NOMO-1 treated with dmso at 0.1 percent for 144 hours (cell line): ENCODE data around the gene MGST3.
A peak's percentile ranks its signal among the peaks of the same experiment; 100 is the strongest.
"Not testable (repeated sequence)": the region's sequence is repeated elsewhere in the genome, so short reads cannot be mapped to it uniquely, and the experiment has no call there.

Experiments used
- DNase-seq: peaks from one replicate; lab custom pipeline; 2025; ENCODE audit not compliant: unreplicated experiment; lab: John Stamatoyannopoulos, UW

Gene MGST3

GRCh38 chr1:165650981-165651625 is 20.1 kb downstream of the MGST3 start:
- no peak for DNase-seq

- DNase-seq: not testable (repeated sequence)
Measured at GRCh38 chr1:165658766-165659580, 27.9 kb downstream of the MGST3 start.

DNA sequence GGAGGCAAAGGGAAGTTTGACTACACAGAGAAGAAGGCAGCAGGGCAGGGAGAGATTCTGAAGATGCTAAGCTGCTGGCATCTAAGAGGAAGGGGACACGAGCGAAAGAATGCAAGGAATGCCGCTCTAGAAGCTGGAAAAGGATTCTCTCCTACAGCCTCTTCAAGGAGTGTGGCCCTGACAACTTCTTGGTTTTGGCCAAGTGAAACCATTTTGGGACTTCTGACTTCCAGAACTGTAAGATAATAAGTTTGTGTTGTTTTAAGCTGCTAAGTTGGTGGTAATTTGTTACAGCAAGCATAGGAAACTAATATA is 28.5 kb downstream of the MGST3 start:
- DNase-seq: no peak

DNA sequence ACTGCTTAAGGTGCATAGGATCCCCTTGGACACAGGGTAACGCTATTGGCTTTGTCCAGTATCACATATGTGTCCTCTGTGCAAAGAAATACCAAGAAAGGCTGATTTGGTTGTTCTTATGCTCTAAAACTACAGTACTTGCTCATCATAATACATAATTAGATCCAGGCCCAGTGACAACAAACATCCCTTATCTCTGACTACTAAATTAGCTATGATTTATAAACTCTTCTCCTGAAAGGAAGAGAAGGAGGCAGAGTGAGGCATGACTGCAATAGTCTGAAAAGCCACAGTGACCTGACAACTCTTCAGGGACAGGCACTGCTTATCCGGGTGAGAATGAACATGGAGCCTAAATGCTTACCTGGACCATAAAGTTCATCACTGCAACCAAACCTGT is 30.7 kb downstream of the MGST3 start:
- no peak for DNase-seq

DNA sequence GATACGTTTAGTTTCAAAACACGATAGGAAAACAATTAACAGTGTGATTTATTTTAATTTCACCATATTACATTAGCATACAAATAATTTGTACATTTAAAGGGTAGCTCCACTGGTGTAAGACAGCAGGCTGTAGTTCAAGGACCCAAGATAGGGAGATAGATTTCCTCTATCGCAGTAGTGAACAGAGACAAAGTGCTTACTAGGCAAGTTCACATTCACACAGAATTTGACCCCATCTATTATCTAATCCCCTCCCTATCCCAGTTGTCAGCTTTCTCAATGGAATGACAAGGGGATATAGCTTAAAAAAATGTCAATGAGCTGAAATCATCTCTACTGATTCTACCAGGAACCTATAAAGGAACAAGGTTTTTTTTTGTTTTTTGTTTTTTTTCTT is 31.2 kb downstream of the MGST3 start:
- no peak for DNase-seq

DNA sequence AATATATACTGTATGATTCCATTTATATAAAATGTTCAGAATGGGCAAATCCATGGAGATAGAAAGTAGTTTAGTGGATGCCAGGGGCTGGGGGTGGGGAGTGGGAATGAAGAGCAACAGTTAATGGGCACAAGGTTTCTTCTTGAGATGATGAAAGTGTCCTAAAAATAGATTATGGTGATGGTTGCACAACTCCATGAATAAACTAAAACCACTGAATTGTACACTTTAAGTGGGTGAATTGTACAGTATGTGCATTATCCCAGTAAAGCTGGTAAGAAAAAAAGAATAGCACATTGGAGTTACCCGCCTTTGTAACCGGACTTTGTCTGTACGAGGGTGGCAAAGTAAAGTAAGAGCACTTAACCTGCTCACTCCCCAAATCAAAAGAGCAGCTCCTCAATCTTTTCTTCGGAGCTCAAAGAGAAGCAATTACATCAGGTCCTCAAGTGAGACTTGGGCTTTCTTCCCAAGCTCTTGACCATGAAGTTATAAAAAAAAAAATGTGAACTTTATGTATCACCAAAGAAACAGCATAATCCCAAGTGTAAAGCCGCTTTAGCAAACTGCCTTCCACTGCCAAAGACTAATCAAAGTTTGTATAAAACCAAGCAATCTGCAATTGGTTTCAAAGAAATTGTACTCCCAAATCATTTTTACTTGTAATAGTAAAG is 35.3 kb downstream of the MGST3 start:
- DNase-seq: peak; percentile 14

- no peak for DNase-seq
Measured at GRCh38 chr1:165668184-165668583, 37.1 kb downstream of the MGST3 start.

GRCh38 chr1:165671526-165671925 is 40.5 kb downstream of the MGST3 start:
- DNase-seq: no peak

- no peak for DNase-seq
Measured at GRCh38 chr1:165674599-165674998, 43.6 kb downstream of the MGST3 start.

DNA sequence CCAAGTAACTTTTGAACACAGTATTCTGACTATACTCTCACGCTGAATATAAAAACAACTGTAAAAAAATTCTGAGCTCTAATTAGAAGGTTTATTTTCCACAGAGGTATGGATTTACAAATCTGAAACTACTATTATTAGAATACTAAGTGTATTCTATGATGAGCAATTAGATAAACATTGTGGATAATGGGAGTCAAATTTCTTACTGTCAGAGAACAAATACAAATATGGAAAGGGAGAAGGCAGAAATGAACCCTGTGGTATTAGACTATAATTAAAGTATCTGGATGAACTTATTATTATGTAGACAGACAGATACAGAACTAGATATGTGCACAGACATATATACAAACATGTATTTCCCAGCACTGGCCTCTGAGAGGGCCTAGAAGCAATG is 44.8 kb downstream of the MGST3 start:
- no peak for DNase-seq

DNA sequence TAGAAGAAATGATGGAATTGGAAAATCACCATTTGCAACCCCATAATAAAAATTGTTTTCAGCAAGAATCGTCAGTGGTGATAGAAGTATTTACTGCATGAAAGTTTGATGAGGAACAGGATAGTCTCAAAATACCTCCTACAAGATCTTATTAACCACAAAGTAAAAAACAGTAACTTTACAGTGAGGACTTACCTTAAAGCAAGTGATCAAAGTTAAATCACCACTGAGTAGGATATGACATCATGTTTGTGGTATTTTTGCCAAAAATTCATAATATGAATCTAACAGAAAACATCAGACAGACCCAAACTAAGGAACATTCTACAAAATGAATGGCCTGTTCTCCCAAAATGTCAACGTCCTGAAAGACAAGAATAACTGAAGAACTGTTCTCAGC is 47.5 kb downstream of the MGST3 start:
- no peak for DNase-seq

GRCh38 chr1:165679282-165680036 is 48.4 kb downstream of the MGST3 start:
- DNase-seq: no peak

- DNase-seq: no peak
Measured at GRCh38 chr1:165680303-165680702, 49.3 kb downstream of the MGST3 start.

DNA sequence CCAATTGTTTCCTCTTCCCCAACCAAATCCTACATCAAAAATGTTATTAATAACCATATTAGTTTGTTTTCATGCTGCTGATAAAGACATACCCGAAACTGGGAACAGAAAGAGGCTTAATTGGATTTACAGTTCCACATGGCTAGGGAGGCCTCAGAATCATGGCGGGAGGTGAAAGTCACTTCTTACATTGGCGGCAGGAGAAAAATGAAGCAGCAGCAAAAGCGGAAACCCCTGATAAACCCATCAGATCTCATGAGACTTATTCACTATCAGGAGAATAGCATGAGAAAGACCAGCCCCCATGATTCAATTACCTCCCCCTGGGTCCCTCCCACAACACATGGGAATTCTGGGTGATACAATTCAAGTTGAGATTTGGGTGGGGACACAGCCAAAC is 49.7 kb downstream of the MGST3 start:
- DNase-seq: not testable (repeated sequence)

GRCh38 chr1:165683848-165684485 is 52.9 kb downstream of the MGST3 start:
- no peak for DNase-seq

GRCh38 chr1:165686121-165686970 is 55.3 kb downstream of the MGST3 start:
- no peak for DNase-seq

DNA sequence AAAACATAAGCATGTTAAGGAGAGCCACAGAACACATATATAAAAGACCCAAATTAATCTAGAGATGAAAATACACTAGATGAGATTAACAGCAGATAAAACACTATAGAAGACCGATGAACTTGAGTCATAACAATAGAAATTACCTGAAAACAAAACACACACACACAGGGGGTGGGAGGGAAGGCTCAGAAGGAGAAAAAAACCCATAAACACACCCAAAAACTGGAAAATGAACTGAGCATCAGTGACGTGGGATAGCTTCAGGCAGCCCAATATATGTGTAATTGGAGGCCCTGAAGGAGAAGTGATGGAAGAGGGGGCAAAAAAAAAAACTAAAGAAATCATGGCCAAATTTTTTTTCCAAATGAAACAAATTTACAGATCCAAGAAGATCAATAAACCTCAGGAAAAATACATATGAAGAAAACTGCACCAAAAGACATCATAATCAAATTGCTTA is 56.0 kb downstream of the MGST3 start:
- no peak for DNase-seq

- DNase-seq: no peak
Measured at GRCh38 chr1:165688046-165688445, 57.0 kb downstream of the MGST3 start.

DNA sequence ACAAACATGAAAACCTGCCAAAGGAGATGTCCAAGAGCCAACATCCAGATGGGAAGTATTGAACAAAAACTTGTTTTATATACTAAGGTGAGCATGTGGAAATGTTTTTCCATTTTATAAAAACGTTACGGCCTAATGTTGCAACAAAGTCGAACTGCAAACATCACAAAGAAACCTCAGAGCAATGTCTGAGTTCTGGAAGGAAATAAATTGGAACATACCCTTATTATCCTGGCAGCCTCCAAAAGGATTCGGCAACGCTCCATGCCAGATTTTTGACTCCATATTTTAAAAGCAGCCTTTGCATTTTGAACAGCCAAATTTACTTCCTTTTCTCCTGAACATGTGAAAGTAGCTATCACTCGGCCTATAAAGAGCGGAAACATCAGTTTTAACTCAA is 64.0 kb downstream of the MGST3 start:
- DNase-seq: no peak

DNA sequence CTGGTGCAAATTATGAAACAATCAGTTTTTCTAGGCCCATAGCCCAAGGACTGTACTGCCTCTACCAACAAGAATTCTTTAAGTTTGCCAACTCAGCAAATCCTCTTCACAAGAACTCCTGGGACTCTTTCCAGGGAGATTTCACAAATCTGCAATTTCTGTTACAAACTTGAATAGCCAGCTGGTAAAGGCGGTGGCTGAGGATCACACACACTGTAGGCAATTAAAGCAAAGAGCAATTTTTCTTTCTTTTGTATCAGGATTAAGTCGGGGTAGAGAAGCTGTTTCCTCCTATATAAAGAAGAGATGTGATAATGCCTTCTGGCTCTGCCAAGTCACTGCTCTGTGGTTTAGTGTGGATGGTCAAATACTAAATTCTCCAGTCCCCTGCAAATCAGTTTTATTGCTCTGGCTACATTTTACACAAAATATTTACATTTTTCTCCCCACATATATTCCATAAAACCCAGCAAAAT is 65.6 kb downstream of the MGST3 start:
- DNase-seq: no peak
